K562 (cell line): Measurements from ENCODE around the gene CCDC60.

Source experiments
- CTCF ChIP-seq, 3 experiments: IDR thresholded peaks in 2 of 3; conservative IDR thresholded peaks in 1 of 3; 2 replicates each; pipeline ENCODE4 v1.5.1; 2011 to 2012; ENCODE audit warnings: low read length in 3 of 3, mild to moderate bottlenecking in 3 of 3, control low read depth in 2 of 3, improper control_type of control experiment in 1 of 3, inconsistent platforms in 1 of 3, low read depth in 1 of 3, mixed read lengths in 1 of 3, moderate library complexity in 1 of 3; ENCODE audit not compliant: insufficient read depth in 2 of 3
- LARP7 ChIP-seq: fragments of 450-650 bp; IDR thresholded peaks from 2 replicates; pipeline ENCODE4 v1.6.1; 2016
- TCF7 ChIP-seq: sonication (generic); IDR thresholded peaks from 2 replicates; pipeline ENCODE4 v1.6.1; 2016; ENCODE audit warnings: antibody characterized with exemption, borderline replicate concordance
- ZNF217 ChIP-seq: sonication (generic); formaldehyde crosslinking; IDR thresholded peaks from 2 replicates; pipeline ENCODE4 v1.8.0; 2022; ENCODE audit warnings: mild to moderate bottlenecking, missing genetic modification reagents
- TF ChIP-seq, protein P1 (sequence below): sonication (generic); formaldehyde crosslinking; IDR thresholded peaks from 2 replicates; pipeline ENCODE4 v1.8.0; 2022; ENCODE audit warnings: mild to moderate bottlenecking, missing genetic modification reagents

GRCh38 chr12:119480551-119480950, 146.0 kb downstream of the CCDC60 start:
- no peak for TF ChIP-seq TCF7
- no peak for TF ChIP-seq ZNF217 (CRISPR knock-in tag)
- TF ChIP-seq, protein P1, sequence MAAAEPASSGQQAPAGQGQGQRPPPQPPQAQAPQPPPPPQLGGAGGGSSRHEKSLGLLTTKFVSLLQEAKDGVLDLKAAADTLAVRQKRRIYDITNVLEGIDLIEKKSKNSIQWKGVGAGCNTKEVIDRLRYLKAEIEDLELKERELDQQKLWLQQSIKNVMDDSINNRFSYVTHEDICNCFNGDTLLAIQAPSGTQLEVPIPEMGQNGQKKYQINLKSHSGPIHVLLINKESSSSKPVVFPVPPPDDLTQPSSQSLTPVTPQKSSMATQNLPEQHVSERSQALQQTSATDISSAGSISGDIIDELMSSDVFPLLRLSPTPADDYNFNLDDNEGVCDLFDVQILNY (CRISPR knock-in tag): no peak
- TF ChIP-seq CTCF (IDR thresholded peaks at IDR 0.05 in 2 of 3, conservative IDR thresholded peaks at IDR 0.05 in 1 of 3; ENCODE audit: insufficient read depth in 2 of 3, low read depth in 1 of 3, low read length in 3 of 3): no peak
- TF ChIP-seq LARP7: no peak
